Measurements from ENCODE around the gene FGD3.

- TF ChIP-seq CTCF (IDR thresholded peaks at IDR 0.05) = no peak
- no peak for TF ChIP-seq POLR2A (IDR thresholded peaks at IDR 0.05; ENCODE audit: low read depth)
- TF ChIP-seq EP300 (IDR thresholded peaks at IDR 0.05) = no peak
- TF ChIP-seq POLR2AphosphoS5 (IDR thresholded peaks at IDR 0.05) = no peak
These were observed 63.8 kb downstream of the FGD3 start for GRCh38 chr9:93011114-93011513.

All from esophagus muscularis mucosa (tissue), 4 donors.